HepG2 (cell line): ENCODE measurements around the gene EVL.

Source experiments
- ATF5 ChIP-seq: sonication (generic); formaldehyde crosslinking; IDR thresholded peaks from 2 replicates; pipeline ENCODE4 v1.4.0; 2020; ENCODE audit warnings: mild to moderate bottlenecking, low read depth, missing genetic modification reagents
- POLR2A ChIP-seq, 2 experiments: IDR thresholded peaks; 2 replicates each; pipeline ENCODE4 v1.6.1; 2011; ENCODE audit warnings: low read depth in 2 of 2, low read length in 2 of 2, mild to moderate bottlenecking in 1 of 2, moderate library complexity in 1 of 2; ENCODE audit not compliant: insufficient read depth in 1 of 2
- POLR2AphosphoS2 ChIP-seq: IDR thresholded peaks from 2 replicates; pipeline ENCODE4 v1.6.1; 2011; ENCODE audit warnings: low read depth, low read length, improper control_type of control experiment
- RFX5 ChIP-seq: IDR thresholded peaks from 2 replicates; pipeline ENCODE4 v1.6.1; 2011; ENCODE audit warnings: low read depth, low read length, improper control_type of control experiment
- SMAD1 ChIP-seq: sonication (generic); formaldehyde crosslinking; IDR thresholded peaks from 2 replicates; pipeline ENCODE4 v1.4.0; 2020; ENCODE audit warnings: missing genetic modification reagents, low read depth, mild to moderate bottlenecking, borderline replicate concordance
- SNRNP70 ChIP-seq: fragments of 200-400 bp; formaldehyde crosslinking; IDR thresholded peaks from 2 replicates; pipeline ENCODE4 v1.6.1; 2017; ENCODE audit warnings: mild to moderate bottlenecking, low read depth, low read length, moderate library complexity
- ZBTB2 ChIP-seq: sonication (generic); formaldehyde crosslinking; IDR thresholded peaks from 2 replicates; pipeline ENCODE4 v1.8.0; 2022; ENCODE audit warnings: low read depth, missing genetic modification reagents
- ZBTB8A ChIP-seq: sonication (generic); formaldehyde crosslinking; IDR thresholded peaks from 2 replicates; pipeline ENCODE4 v1.4.0; 2020; ENCODE audit warnings: mild to moderate bottlenecking, low read depth, missing genetic modification reagents, borderline replicate concordance
- ZNF24 ChIP-seq: fragments of 450-650 bp; IDR thresholded peaks from 2 replicates; pipeline ENCODE4 v1.6.1; 2017; ENCODE audit warnings: antibody characterized with exemption, mild to moderate bottlenecking

GRCh38 chr14:100115726-100116125 is 50.5 kb downstream of the EVL start:
- TF ChIP-seq ZNF24 (no peak), SMAD1 (CRISPR knock-in tag) (no peak), ZBTB2 (no peak), ZBTB8A (CRISPR knock-in tag) (no peak), POLR2A (IDR thresholded peaks at IDR 0.05; ENCODE audit: insufficient read depth in 1 of 2, low read depth in 2 of 2, low read length in 2 of 2) (no peak), POLR2AphosphoS2 (no peak), RFX5 (no peak), ATF5 (CRISPR knock-in tag) (no peak), SNRNP70 (no peak)
